HG03097 (cell line): ENCODE data around the gene SHISA5.
"Not testable (repeated sequence)": the region's sequence is repeated elsewhere in the genome, so short reads cannot be mapped to it uniquely, and the experiment has no call there.

Source experiments
- ATAC-seq: cut with Tn5 transposase; IDR thresholded peaks from one replicate; pipeline ENCODE4 v1.9.1; 2021; ENCODE audit not compliant: unreplicated experiment, low FRiP score

The SHISA5 gene

GRCh38 chr3:48463703-48464102 is 40.3 kb downstream of the SHISA5 start:
- ATAC-seq: no peak

GRCh38 chr3:48461767-48462166 is 42.2 kb downstream of the SHISA5 start:
- ATAC-seq: not testable (repeated sequence)

- ATAC-seq: no peak
Measured at GRCh38 chr3:48460517-48460902, 43.5 kb downstream of the SHISA5 start.

GRCh38 chr3:48459773-48460516 is 44.0 kb downstream of the SHISA5 start:
- no peak for ATAC-seq

- ATAC-seq: no peak
Measured at GRCh38 chr3:48459331-48459730, 44.6 kb downstream of the SHISA5 start.

GRCh38 chr3:48456456-48456855 is 47.5 kb downstream of the SHISA5 start:
- ATAC-seq: no peak

- ATAC-seq: no peak
Measured at GRCh38 chr3:48451270-48451669, 52.7 kb downstream of the SHISA5 start.

- peak; percentile 87 for ATAC-seq
Measured at GRCh38 chr3:48446425-48447193, 57.4 kb downstream of the SHISA5 start, which contains the start of gene ATRIP. TSS of gene ATRIP (plus strand) at chr3:48446737. CDS start at chr3:48446846, 109 bp downstream.

- no peak for ATAC-seq
Measured at GRCh38 chr3:48446043-48446424, 57.9 kb downstream of the SHISA5 start.

- ATAC-seq: no peak
Measured at GRCh38 chr3:48445277-48445882, 58.6 kb downstream of the SHISA5 start.

- ATAC-seq: no peak
Measured at GRCh38 chr3:48441940-48442339, 62.0 kb downstream of the SHISA5 start.

- no peak for ATAC-seq
Measured at GRCh38 chr3:48440590-48440958, 63.4 kb downstream of the SHISA5 start.

- ATAC-seq: peak; percentile 91
Measured at GRCh38 chr3:48439820-48440589, 64.0 kb downstream of the SHISA5 start, which contains the start of the genes CCDC51 and TMA7. TSS of gene CCDC51 (minus strand) at chr3:48440119. CDS start at chr3:48435128, 4,991 bp downstream. TSS of gene TMA7 (plus strand) at chr3:48440257. CDS start at chr3:48440297, 40 bp downstream.

- no peak for ATAC-seq
Measured at GRCh38 chr3:48437812-48438211, 66.2 kb downstream of the SHISA5 start.

- no peak for ATAC-seq
Measured at GRCh38 chr3:48436855-48437254, 67.1 kb downstream of the SHISA5 start.

- no peak for ATAC-seq
Measured at GRCh38 chr3:48436477-48436787, 67.5 kb downstream of the SHISA5 start.

- no peak for ATAC-seq
Measured at GRCh38 chr3:48435774-48436476, 68.0 kb downstream of the SHISA5 start.

GRCh38 chr3:48435223-48435595 is 68.8 kb downstream of the SHISA5 start:
- no peak for ATAC-seq

- ATAC-seq: no peak
Measured at GRCh38 chr3:48434591-48435222, 69.3 kb downstream of the SHISA5 start.
